GM18858 (cell line): ENCODE results near the gene GALNT10.

ENCODE experiments used
- ATAC-seq: cut with Tn5 transposase; IDR thresholded peaks from one replicate; pipeline ENCODE4 v1.9.1; 2021; ENCODE audit not compliant: unreplicated experiment

GALNT10 gene

DNA sequence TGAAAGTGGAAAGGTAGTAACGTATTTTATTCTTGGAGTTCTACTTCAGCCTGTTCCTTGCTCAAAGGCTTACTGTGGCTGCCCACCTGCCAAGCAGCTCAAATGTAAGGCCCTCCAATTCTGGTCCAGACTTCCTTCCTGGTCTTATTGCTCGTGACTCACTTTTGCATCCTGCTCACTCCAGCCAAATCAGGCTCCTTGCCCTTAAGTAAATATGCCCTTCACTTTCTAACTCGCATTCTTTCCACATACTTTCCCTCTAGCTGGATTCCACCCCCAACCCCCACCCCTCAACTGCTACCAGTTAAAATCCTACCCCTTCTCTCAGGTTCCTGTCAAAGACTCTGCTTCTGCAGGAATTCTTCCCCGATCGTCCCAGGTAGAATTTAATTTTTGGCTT lies 96.6 kb downstream of the GALNT10 start:
- no peak for ATAC-seq

DNA sequence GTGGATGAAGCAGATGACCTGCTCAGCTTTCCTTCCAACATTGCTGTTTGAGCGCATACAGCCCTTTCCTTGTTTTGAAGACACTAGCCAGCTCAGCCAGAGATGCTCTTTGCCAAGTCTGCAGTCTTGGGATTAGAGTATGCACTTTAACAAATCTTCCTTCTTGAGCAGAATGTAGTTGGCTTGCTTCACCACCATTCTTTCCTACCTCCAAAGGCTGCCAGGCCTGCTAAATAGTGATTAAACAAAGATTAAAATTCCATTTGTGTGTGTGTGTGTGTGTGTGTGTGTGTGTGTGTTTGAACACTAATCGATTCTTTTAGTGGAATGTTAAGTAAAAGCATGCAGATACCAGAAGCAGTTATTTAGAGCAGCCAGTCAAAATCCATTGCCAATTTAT lies 97.6 kb downstream of the GALNT10 start:
- no peak for ATAC-seq

DNA sequence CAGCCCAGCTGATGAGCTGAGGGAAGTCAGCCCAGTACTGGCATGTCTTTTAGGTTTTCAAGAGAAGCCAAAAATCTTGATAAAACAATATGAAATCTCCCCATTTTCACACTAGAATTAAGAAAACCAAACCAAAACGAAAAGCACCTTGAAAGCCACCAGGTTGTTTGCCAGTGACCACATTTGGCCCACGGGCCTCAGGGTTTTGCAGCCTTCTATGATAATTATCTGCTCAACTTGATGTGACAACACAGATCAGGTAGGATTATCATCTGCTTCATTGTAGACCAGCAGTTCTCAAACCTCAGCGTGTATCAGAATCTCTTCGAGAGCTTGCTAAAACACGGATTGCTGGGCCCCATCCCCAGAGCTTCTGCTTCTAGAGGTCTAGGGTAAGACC lies 101.4 kb downstream of the GALNT10 start:
- ATAC-seq: no peak

DNA sequence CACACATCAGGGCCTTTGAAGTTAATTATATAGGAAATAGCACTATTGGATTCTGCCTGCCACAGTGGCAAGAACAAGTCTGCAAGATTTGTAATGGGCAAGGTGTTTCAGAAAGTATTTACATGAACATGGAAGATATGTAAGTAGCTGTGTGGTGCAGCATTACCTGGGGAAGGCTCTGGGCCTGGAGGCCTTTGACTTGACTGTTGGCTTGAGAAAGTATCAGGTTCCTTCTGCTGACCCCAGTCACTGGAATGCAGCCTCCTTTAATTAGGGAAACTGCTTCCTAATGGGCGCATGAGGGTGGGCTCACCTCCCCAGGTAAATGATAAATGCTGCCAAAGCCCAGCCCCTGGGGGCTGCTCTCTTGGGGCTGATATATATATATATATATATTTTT lies 102.7 kb downstream of the GALNT10 start:
- ATAC-seq: no peak

DNA sequence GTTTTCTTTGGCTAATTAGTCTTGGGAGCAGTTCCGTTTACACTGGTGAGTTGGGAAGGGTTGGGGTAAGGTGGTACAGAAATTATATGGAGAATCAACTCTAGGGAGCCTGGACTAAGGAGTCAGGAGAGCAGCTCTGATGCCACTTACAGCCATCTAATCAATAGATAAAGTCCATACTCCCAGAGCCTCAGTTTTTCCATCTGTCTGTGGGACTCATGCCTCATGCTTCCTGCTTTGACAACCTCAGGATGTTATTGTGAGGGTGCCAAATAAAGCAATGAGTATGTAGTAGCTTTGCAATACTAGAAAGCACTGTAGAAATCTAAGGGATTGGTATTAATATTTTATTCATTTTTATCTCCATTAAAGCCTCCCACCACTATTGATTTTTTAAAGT lies 105.0 kb downstream of the GALNT10 start:
- no peak for ATAC-seq

DNA sequence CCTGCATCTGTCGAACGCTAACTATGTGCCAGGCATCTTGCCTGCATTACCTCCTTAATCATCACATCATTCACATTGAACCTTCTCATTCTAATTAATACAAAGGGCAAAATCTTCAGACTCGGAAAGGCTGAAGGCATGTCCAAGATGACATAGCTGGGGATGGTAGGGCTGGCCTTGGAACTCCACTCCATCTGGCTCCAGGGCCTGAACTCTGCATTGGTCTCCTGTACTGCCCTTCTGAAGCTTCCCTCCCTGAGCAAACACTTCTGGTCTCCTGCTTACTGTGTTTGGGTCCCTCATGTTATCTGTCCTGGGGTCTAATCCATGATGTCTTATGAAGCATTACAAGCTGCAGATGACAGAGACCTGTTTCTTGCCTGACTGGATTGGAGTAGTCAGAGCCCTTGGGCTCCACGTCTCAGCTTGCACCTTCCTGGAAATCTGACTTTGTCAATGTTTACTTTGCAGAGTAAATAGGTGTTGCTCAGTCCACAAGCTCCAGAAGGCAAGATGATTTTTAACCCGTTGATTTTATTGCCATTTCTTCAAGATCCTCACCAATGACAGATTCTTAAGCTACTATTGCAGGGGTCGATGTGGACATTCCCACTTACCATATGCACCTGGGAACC lies 106.1 kb downstream of the GALNT10 start:
- no peak for ATAC-seq

DNA sequence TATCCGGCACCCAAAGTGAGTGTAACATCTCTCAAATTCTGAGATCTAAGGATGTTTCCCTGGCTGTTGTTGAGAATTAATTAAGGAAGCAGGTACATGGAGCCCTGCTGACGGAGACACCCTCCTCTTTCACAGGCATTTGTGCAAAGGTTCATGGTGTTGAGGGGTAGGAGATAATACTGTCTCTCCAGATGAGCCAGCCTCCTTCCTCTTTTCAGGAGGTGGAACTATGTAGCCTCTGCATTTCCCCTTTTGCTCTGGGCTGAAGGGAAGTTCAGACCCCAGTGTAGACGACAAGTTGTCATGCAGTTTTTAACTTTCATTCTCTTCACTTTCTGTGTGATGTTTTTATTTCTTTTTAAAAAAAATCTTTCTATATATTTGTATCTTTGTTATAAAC lies 107.5 kb downstream of the GALNT10 start:
- ATAC-seq: no peak

DNA sequence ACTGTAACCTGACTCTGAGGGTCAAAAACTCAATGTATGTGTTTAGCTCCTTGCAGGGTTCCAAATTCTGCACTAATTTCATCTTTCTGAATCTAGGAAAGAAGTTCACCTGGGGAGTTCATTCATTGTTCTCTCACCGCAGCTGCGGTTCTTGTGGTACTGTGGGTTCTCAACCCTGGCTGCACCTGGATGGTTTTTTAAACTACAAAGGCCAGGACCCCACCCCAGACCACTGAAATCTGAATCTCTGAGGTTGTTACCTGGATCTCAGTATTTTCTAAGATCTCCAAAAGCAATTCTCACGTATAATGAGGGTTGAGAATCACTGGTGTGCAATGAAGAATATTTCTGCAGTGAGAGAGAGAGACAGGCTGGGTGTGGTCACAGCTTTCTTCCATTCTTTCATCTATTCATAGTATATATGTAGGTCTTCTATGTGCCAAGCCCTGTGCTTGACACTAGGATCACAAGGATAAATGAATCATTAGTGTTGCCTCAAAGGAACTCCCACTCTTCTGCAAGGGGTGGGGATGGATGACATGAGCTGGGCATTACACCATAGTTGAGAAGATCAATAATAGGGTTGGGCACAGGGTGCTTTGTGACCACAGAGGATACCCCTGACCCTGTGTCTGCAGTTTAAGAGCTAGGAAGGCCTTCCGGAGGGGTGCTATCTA lies 109.8 kb downstream of the GALNT10 start:
- no peak for ATAC-seq

DNA sequence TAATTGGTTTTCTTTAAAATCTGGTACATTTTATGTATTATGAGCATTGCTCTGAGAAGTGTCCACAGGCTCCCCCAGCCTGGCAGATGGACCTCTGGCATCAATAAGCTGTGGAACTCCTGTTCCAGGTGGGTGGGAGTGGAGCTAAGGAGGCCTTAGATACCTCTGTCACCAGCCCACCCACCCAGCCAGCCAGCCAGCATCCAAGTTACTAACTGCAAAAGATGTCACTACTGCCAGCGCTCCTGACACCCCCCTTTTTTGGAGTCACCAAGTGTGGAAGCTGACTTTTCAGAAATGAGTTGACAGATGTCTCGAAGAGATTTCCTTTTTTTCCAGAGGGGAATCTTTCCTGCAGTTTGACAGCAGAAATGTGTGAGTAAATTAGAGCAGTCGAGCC lies 111.2 kb downstream of the GALNT10 start:
- ATAC-seq: no peak

DNA sequence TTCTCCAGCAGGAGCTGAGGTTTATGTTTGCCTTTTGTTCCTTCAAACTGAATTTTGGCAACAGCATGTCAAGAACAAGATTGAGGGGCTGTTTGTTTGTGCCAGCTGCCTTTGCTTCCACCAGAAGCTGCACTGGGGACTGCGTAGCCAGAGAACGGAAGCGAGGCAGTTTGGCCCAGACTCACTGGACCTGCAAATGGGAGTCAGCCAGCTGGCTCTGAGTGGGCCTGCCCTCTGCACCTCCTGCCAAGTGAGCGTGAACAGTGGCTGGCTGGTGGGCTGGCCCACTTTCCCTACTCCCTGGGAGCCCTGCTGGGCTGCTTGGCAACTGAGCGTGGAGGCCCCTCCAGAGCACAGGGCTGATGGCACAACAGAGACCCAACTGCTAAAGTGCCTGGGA lies 111.6 kb downstream of the GALNT10 start:
- ATAC-seq: no peak

DNA sequence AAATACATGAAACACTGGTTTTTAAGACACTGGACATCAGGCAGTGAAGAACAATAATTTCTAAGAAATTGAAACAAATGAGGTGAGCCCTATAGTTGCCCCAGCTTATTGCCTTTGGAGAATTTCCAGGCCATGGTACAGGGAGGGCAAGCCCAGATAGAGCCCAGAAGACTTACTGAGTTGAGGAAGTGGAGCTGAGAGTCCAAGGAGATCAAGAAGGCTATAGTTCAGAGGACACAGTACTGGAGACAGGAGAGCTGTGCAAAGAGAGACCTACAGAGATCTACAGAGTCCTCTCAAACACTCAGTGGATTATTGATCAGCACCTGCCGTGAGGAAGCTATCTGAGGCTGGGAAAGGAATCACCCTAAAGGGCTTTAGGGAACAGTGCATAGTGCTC lies 112.6 kb downstream of the GALNT10 start:
- ATAC-seq: no peak

DNA sequence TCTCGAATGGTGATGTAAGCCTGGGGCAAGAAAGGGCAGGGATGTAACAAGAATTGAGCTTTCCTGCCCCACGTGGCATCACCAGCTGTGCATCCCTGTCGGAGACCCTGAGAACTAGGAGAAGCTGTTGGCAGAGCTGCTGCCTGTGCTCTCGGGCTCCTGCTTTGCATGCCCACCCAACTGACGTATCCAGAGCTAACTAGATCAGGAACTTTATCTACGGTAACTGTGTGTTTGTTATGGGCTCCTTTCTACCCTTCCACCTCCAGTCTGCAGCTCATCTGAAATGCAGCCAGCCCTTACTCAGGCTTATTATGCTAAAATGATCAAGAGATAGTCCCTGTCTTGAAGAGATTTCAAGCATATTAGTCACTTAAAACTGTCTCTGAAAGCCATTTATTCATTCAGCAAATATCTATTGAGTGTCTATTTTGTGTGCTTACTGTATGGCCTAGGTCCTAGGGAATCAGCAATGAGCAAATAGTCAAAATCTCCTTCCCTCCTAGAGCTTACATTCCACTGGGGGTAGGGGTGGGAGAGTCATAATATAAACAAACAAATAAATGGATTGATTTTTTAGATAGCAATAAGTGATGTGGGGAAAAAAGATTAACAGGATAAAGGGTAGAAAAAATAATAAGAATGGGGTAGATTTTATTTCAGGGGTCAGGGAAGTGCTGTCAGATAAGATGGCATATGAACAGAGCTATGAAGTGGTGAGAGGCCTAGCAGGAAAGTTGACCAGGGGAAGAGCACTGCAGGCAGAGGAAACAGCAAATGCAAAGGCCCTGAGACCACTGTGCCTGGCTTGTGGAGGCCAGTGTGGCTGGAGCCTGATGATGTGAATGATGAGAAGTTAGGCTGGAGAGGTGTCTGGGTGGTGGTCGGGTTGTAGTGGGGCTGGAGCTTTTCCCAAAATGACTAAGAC lies 118.2 kb downstream of the GALNT10 start:
- ATAC-seq: no peak

DNA sequence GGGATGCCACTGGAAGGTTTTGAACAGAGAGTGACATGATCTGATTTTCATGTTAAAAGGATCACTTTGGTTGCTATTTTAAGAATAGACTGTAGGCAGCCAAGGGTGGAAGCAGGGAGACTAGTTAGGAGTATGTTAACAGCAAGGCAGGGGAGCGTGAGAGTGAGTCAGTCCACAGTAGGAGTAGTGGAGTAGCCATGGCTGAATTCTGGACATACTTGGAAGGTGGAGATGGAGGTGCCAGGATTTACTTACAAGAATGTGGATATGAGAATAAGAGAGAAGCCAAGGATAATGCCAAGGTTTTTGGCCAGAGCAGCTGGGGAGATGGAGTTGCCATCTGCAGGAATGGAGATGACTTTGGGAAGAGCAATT lies 118.8 kb downstream of the GALNT10 start:
- ATAC-seq: no peak

DNA sequence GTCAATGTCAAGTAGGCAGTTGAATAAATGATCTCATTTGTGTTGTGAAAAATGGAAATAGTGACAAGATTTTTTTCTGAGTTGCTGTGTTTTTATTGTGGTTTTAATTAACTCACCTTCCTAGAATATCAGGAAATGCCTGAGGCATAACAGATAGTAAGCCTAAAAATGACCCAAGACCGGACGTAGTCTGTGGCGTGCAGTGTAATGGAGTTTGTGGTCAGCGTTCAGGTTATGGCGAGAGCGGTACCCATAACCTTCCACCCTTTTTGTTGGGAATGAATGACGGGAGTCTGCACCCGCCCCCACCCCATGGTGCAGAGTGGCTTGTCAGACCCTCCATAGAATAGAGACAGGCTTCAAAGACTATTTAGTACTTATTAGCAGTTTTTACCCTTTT lies 119.3 kb downstream of the GALNT10 start:
- ATAC-seq: no peak

DNA sequence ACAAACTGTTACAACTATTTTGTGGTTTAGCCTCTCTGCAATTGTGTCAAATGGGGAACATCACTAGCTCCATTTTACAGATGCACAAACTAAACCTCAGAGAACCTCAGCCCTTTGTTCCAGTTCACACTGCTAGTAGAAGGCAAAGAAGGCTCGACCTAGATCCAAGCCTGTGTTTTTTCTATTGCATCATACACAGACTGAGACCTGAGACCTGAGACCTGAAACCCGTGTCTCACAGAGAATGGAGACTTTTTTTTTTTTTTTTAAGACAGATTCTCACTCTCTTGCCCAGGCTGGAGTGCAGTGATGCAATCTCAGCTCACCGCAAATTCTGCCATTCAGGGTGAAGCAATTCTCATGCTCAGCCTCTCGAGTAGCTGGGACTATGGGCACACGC lies 120.8 kb downstream of the GALNT10 start:
- peak; percentile 52 for ATAC-seq

DNA sequence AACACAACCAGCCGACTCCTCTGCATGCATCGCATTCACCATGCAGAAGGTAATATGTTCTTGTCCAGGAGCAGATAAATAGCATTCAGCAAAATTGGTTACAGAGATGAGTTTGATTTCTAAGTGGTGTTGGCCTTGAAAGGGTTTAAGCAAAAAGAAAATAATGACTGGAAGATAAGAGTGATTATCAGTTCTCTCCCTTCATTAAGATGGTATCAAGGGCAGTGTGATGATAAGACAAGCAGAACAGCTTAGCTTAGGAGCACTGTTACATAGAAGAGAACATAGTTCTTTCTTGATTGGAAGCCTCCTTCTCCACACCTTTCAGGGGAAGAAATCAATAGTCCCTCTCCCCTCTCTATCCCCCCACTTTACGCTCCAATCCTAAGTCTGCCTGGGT lies 121.5 kb downstream of the GALNT10 start:
- ATAC-seq: no peak

DNA sequence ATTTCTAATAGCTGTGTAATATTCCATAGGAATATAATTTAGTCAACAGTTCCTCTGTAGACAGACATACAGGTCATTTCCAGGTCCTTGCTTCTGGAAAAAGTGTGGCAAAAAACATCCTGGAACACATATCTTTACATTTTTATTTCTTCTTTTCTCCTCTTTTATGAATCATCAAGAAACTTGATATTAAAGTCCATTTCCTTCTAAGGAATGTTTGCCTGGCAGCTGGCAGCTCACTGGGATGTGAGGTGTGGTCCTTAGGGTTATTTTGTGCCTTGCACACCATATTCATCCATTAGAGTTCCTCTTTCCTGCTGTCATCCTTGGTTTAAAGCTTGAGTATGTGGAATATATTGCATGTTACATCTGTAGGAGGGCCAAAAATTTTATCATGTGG lies 122.0 kb downstream of the GALNT10 start:
- no peak for ATAC-seq

DNA sequence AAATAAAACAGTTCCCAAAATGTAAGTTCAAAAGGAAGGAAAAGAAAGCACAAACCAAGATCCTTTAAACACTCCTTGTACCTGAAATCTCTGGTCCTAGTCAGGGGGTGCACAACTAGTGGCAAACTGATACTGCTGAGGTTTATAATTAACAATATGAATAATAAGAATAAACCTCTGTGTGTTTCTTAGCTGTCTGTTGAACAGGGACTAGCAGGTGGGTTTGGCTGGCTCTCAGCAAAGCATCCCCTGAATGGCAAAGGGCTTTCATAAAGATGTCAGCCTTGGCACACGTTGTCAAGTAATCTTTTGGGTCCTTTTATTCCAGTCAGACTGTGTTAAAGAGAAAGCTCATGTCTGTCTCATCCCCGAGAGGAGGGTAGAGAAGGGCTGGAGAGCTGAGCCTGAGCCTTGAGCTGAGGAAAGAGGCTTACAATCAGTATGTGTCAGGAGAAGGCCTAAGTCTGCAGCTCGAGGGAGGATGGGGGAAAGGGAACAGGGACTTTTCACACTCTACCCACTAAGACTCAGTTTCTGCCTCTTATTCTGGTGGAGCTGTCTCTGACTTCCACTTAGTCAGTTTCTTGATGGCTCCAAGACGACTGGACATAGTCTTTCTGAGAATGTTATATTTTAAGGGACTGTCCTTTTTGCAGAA lies 123.0 kb downstream of the GALNT10 start:
- no peak for ATAC-seq

DNA sequence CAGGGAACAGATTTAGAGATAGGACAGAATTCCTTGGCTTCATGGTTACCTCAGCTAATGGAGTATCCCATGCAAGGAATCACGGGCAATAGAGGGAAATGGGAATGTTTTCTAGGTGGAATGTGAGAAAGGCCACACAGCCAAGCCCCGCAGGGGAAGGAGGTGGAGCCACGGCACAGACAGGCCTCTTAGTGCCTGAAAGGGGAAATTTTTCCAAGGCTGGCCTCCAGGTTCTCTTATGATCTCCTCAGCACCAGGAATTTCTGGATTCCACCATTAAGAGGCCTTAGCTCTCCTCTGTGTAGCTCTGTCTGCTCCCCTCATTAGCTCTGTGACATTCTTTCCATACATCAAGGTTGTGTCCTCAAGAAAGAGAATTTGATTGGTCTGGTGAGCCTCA lies 124.7 kb downstream of the GALNT10 start:
- no peak for ATAC-seq

DNA sequence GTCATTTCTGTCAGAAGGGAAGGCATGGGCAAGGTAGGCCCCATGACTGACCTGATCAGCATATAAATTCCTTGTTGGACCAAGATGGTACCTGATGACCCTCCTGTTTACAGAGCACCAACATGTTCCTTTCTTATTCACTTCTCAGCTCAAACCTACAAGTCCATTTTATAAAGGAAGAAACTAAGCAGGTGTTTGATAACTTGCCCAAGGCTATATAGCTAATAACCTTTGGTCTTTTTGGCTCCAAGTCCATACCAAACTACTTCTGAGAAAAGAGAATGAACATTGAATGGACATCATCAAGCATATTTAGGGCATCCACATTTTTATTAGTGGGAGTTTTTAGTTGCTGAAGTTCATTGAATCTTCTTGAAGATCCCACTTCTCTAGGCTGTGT lies 125.2 kb downstream of the GALNT10 start:
- no peak for ATAC-seq

DNA sequence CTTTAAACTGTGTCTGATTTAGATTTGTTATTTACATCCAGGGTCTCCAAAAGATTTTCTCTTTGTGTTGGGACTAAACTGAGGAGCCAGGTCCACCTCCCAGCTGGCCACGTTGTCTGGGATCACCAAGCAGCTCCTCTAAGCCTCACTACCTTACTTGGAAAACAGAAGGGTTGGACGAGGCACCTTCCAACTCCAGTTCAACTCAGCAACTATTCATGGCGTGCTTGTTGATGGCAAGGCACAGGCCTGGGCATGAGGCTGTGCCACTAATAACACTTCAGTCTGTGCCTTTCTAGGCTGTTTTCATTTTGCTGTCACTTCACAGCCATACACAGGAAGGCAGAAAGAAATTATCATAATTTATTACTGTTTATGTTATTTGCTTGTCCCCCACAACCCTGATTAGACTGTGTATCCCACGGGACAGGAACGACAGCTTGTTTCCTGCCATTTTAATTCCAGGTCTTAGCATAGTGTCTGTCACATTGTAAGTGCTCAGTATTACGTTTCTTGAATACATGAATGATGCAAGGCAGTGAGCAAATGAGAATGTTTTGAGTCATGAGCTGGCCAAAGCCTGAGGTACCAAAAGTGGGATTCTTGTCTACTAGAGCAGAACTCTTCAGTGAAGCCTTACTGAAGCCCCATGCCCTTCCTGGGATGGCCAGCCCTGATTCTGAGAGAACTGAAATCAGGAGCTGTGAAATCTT lies 125.8 kb downstream of the GALNT10 start:
- ATAC-seq: no peak
